ENCODE data around the gene SNX25.

Gene SNX25

DNA sequence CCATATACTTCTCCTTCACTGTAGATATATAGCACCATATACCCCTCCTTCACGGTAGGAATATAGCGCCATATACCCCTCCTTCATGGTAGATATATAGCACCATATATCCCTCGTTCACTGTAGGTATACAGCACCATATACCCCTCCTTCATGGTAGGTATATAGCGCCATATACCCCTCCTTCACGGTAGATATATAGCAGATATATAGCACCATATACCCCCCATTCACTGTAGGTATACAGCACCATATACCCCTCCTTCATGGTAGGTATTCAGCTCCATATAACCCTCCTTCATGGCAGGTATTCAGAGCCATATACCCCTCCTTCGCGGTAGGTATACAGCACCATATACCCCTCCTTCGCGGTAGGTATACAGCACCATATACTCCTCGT, 12.5 kb downstream of the SNX25 start:
- no peak for DNase-seq (ENCODE audit: low read depth in 2 of 2)
- no peak overlapping the region for H3K4me3 ChIP-seq (replicated peaks in 1 of 2; ENCODE audit: low read depth in 2 of 2, low read length in 2 of 2)
- TF ChIP-seq, protein P1, sequence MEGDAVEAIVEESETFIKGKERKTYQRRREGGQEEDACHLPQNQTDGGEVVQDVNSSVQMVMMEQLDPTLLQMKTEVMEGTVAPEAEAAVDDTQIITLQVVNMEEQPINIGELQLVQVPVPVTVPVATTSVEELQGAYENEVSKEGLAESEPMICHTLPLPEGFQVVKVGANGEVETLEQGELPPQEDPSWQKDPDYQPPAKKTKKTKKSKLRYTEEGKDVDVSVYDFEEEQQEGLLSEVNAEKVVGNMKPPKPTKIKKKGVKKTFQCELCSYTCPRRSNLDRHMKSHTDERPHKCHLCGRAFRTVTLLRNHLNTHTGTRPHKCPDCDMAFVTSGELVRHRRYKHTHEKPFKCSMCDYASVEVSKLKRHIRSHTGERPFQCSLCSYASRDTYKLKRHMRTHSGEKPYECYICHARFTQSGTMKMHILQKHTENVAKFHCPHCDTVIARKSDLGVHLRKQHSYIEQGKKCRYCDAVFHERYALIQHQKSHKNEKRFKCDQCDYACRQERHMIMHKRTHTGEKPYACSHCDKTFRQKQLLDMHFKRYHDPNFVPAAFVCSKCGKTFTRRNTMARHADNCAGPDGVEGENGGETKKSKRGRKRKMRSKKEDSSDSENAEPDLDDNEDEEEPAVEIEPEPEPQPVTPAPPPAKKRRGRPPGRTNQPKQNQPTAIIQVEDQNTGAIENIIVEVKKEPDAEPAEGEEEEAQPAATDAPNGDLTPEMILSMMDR (IDR thresholded peaks at IDR 0.05; ENCODE audit: low read depth, low read length): no peak

DNA sequence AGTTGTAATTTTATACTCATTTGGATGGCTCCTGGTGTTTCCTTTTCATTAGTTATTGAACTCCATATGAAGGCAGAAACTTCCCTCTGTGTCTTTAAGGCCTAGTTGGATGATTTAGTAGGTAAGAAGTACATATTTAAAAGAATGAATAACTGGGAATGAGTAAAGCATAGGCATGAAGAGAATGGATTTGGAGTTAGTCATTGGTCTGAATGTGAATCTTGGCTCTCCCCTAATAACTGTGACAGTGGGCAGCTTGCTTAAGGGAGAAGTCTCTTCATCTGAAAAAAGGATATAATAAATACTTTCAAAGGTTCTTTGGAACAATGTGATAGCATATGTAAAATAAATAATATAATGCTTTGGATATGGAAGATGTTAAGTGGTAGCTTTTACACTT, 13.2 kb downstream of the SNX25 start:
- TF ChIP-seq, protein P1 (IDR thresholded peaks at IDR 0.05; ENCODE audit: low read depth, low read length): no peak
- peak in 1 of 2 donors; percentile 86 for DNase-seq (ENCODE audit: low read depth in 2 of 2)
- no peak overlapping the region for H3K4me3 ChIP-seq (replicated peaks in 1 of 2; ENCODE audit: low read depth in 2 of 2, low read length in 2 of 2)

DNA sequence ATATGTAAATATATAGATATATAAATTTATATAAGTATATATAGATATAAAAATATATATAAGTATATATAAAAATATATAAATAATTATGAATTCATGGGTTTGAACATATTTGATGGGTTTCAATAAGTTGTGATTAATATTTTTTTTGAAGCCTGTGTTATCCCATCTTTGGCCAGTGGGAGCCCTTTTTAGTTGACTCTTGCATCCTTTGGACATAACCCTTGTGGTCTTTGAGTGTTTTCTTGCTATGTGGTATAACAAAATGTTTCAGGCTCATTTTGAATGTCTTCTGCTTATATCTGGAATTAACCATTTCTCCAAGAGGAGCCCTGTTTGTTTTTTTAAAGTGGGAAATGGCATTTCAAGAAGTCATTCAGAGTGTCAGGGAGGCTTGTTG, 15.2 kb downstream of the SNX25 start:
- TF ChIP-seq, protein P1 (IDR thresholded peaks at IDR 0.05; ENCODE audit: low read depth, low read length): peak; percentile 34
- DNase-seq (ENCODE audit: low read depth in 2 of 2): no peak
- H3K4me3 ChIP-seq (replicated peaks in 1 of 2; ENCODE audit: low read depth in 2 of 2, low read length in 2 of 2): no peak overlapping the region

DNA sequence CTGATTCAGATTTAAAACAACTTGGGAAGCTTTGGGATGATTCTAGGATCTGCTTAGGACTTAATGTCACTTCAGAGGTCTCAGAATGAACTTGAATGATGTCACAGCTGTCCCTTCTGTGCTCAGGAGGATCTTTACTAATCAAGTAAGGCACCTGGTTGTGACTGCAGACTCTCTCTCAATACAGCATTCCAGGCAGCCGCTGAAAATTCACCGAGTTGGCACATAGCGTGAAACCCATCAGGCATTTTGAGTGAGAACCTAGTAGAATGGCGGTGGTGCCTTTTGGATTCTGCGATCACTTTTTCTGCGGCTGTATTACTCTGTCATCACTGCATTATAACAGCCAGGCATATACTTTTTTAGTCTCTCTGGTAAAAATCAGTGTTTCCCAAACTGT, 16.5 kb downstream of the SNX25 start:
- DNase-seq (ENCODE audit: low read depth in 2 of 2): no peak
- TF ChIP-seq, protein P1 (IDR thresholded peaks at IDR 0.05; ENCODE audit: low read depth, low read length): no peak
- no peak overlapping the region for H3K4me3 ChIP-seq (replicated peaks in 1 of 2; ENCODE audit: low read depth in 2 of 2, low read length in 2 of 2)

DNA sequence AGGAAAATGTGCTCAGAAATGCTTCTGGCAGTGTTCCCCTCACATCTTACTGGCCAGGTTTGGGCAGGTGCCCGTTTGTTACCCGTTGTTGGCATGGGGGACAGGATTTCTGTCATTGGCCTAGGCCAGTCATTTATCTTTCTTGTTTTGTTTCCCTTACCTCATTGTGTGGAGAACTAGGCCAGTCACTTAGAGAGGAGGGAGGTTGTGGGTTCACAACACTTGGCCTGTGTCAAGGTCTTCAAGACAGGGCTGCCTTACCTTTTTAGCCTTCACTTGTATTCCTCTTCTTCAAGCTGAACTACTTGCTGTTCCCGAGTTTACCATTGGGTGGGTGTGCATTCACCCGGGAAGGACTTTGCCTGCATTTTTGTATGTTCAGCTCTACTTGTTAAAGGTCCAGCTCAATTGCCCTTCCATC, 17.7 kb downstream of the SNX25 start:
- peak; percentile 21 to 33 for DNase-seq (ENCODE audit: low read depth in 2 of 2)
- H3K4me3 ChIP-seq (replicated peaks in 1 of 2; ENCODE audit: low read depth in 2 of 2, low read length in 2 of 2): no peak overlapping the region
- TF ChIP-seq, protein P1 (IDR thresholded peaks at IDR 0.05; ENCODE audit: low read depth, low read length): peak; percentile 4

DNA sequence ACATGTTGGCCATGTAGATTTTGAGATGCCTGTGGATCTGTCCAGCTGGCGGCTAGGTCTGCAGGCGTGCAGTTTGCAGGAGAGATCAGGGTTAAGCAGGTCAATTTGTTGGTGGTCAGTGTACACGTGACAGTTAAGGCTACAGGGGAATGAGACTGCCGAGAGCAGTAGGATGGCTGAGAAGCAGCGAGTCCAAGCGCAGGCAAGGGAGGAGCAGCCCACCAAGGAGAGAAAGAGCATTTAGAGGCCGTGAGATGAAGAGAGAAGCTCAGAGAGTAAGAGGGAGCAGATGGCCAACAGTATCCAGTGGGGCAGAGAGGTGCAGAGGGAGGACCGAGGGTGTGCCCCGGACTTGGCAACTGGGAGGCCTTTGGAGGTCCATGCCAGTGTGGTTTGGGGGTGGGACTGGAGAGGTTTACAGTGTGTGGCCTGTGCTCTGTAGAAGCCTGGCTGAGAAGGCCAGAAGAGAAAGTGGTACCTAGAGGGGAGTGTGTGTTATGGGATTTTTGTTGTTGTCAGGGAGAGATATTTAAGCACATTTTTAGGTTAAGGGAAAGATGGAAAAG, 18.4 kb downstream of the SNX25 start:
- no peak for DNase-seq (ENCODE audit: low read depth in 2 of 2)

More for the DNA sequence above, 18.4 kb downstream of the SNX25 start:
- no peak overlapping the region for H3K4me3 ChIP-seq (replicated peaks in 1 of 2; ENCODE audit: low read depth in 2 of 2, low read length in 2 of 2)
- TF ChIP-seq, protein P1 (IDR thresholded peaks at IDR 0.05; ENCODE audit: low read depth, low read length): no peak
